ENCODE measurements around the gene GLI3.

DNA sequence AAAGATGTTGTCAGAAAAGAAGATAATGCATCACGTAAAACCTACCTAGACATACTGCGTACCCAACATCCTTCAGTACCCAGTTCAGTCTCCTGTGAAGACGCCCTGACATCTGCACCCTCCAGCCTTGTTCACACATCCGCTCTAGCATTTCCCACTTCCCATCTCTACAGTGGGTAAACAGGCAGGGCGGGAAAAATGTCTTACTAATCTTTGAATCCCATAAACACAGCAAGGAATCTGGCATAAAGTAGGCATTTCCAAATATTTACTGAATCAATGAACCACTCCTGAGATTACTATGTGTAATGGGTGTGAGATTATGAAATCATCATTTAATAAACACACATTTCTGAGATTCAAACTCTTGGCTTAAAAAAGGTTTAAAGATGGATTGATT lies 132.8 kb downstream of the GLI3 start:
- TF ChIP-seq TAF1 (IDR thresholded peaks at IDR 0.05; ENCODE audit: low read depth, low read length) (no peak), POLR2A (IDR thresholded peaks at IDR 0.05; ENCODE audit: low read depth, low read length) (no peak), POU2F2 (IDR thresholded peaks at IDR 0.05; ENCODE audit: low read depth, low read length) (no peak), POLR2AphosphoS5 (IDR thresholded peaks at IDR 0.05; ENCODE audit: low read depth, low read length) (no peak), SPI1 (IDR thresholded peaks at IDR 0.05; ENCODE audit: low read depth, low read length) (no peak), PAX5 (IDR thresholded peaks at IDR 0.05; ENCODE audit: insufficient read depth, low read length, severe bottlenecking) (no peak)
